H1 (cell line): ENCODE data around the gene FLOT1. TPM values are rescaled to one million over a fixed set of nuclear protein-coding genes. Genes with fewer than 3 reads are reported as not detected.

ENCODE experiments used
- GTF2F1 ChIP-seq: IDR thresholded peaks from 2 replicates; pipeline ENCODE4 v1.6.1; 2012; ENCODE audit warnings: low read depth, low read length, improper control_type of control experiment, borderline replicate concordance
- JUND ChIP-seq: IDR thresholded peaks from 2 replicates; pipeline ENCODE4 v1.6.1; 2011; ENCODE audit warnings: mild to moderate bottlenecking, improper control_type of control experiment, low read length
- SIN3A ChIP-seq, 2 experiments: IDR thresholded peaks in 1 of 2; conservative IDR thresholded peaks in 1 of 2; 2 replicates each; pipeline ENCODE4 v1.6.1; 2011 to 2012; ENCODE audit warnings: low read length in 2 of 2, improper control_type of control experiment in 1 of 2, low read depth in 1 of 2, mild to moderate bottlenecking in 1 of 2
- SIX5 ChIP-seq: IDR thresholded peaks from 2 replicates; pipeline ENCODE4 v1.6.1; 2011; ENCODE audit warnings: mild to moderate bottlenecking, low read depth, low read length
- SP4 ChIP-seq: IDR thresholded peaks from 2 replicates; pipeline ENCODE4 v1.6.1; 2012; ENCODE audit warnings: low read length, inconsistent platforms
- polyA plus RNA-seq, 7 experiments: library from polyadenylated mRNA; depleted of rRNA in 3 of 7; stranded (reverse) in 5 of 7; unstranded in 2 of 7; fragments of >200 nt in 5 of 7; fragments of 200-250 nt in 2 of 7; gene quantifications; 1 replicate in 5 of 7; 2 replicates in 1 of 7; 4 replicates in 1 of 7; pipeline versions ENCODE4 v1.2.1 to v1.2.3, GENCODE V29; 2011 to 2013; ENCODE audit warnings: missing spikeins in 2 of 7, mixed read lengths in 2 of 7
- total RNA-seq: library from RNA; stranded (reverse); fragmentation: NEBNext Ultra II Directional; extraction: Animal tissue kit (Norgen Biotek cat#: 25700); gene quantifications from 2 replicates; pipeline ENCODE4 v1.2.1, GENCODE V29; 2021
- TF ChIP-seq, protein P1 (sequence below): fragments of 300-600 bp; sonication (generic); IDR thresholded peaks from 2 replicates; pipeline ENCODE4 v1.7.1; 2012; ENCODE audit warnings: low read length, moderate library complexity, mild to moderate bottlenecking, inconsistent platforms; ENCODE audit not compliant: insufficient replicate concordance
- TF ChIP-seq, protein P2 (sequence below), 3 experiments: IDR thresholded peaks; 1 replicate in 2 of 3; 2 replicates in 1 of 3; pipeline versions ENCODE4 v1.5.1 to v1.6.1; 2011; ENCODE audit warnings: low read length in 3 of 3, mild to moderate bottlenecking in 3 of 3, inconsistent platforms in 2 of 3, low read depth in 1 of 3, moderate library complexity in 1 of 3; ENCODE audit not compliant: insufficient read depth in 1 of 3; ENCODE audit errors: control extremely low read depth in 1 of 3

Gene FLOT1
- total and polyA plus RNA-seq, 2 of the 8 experiments (the other 6 are each of a cell fraction or from before 2014, with no cell fraction given), result 87.5 to 88.1 TPM

DNA sequence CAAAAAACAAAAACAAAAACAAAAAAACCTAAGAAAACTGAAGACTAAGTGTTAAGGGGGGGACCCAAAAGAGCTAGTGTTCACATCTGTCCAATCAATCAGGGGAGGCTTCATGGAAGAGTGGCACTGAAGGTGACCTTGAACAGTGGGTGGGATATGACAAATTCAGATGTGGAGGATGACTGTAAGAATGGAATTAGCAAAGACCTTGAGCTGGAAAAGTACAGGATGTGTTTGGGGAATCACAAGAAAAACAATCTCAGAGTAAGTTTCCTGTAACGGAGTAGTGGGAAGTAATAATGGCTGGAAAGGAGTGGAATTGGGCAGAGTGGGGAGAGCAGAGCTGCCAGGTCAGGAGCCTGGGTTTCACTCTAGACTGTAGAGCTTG lies 4.8 kb upstream of the FLOT1 start (continued):
- TF ChIP-seq, protein P1, sequence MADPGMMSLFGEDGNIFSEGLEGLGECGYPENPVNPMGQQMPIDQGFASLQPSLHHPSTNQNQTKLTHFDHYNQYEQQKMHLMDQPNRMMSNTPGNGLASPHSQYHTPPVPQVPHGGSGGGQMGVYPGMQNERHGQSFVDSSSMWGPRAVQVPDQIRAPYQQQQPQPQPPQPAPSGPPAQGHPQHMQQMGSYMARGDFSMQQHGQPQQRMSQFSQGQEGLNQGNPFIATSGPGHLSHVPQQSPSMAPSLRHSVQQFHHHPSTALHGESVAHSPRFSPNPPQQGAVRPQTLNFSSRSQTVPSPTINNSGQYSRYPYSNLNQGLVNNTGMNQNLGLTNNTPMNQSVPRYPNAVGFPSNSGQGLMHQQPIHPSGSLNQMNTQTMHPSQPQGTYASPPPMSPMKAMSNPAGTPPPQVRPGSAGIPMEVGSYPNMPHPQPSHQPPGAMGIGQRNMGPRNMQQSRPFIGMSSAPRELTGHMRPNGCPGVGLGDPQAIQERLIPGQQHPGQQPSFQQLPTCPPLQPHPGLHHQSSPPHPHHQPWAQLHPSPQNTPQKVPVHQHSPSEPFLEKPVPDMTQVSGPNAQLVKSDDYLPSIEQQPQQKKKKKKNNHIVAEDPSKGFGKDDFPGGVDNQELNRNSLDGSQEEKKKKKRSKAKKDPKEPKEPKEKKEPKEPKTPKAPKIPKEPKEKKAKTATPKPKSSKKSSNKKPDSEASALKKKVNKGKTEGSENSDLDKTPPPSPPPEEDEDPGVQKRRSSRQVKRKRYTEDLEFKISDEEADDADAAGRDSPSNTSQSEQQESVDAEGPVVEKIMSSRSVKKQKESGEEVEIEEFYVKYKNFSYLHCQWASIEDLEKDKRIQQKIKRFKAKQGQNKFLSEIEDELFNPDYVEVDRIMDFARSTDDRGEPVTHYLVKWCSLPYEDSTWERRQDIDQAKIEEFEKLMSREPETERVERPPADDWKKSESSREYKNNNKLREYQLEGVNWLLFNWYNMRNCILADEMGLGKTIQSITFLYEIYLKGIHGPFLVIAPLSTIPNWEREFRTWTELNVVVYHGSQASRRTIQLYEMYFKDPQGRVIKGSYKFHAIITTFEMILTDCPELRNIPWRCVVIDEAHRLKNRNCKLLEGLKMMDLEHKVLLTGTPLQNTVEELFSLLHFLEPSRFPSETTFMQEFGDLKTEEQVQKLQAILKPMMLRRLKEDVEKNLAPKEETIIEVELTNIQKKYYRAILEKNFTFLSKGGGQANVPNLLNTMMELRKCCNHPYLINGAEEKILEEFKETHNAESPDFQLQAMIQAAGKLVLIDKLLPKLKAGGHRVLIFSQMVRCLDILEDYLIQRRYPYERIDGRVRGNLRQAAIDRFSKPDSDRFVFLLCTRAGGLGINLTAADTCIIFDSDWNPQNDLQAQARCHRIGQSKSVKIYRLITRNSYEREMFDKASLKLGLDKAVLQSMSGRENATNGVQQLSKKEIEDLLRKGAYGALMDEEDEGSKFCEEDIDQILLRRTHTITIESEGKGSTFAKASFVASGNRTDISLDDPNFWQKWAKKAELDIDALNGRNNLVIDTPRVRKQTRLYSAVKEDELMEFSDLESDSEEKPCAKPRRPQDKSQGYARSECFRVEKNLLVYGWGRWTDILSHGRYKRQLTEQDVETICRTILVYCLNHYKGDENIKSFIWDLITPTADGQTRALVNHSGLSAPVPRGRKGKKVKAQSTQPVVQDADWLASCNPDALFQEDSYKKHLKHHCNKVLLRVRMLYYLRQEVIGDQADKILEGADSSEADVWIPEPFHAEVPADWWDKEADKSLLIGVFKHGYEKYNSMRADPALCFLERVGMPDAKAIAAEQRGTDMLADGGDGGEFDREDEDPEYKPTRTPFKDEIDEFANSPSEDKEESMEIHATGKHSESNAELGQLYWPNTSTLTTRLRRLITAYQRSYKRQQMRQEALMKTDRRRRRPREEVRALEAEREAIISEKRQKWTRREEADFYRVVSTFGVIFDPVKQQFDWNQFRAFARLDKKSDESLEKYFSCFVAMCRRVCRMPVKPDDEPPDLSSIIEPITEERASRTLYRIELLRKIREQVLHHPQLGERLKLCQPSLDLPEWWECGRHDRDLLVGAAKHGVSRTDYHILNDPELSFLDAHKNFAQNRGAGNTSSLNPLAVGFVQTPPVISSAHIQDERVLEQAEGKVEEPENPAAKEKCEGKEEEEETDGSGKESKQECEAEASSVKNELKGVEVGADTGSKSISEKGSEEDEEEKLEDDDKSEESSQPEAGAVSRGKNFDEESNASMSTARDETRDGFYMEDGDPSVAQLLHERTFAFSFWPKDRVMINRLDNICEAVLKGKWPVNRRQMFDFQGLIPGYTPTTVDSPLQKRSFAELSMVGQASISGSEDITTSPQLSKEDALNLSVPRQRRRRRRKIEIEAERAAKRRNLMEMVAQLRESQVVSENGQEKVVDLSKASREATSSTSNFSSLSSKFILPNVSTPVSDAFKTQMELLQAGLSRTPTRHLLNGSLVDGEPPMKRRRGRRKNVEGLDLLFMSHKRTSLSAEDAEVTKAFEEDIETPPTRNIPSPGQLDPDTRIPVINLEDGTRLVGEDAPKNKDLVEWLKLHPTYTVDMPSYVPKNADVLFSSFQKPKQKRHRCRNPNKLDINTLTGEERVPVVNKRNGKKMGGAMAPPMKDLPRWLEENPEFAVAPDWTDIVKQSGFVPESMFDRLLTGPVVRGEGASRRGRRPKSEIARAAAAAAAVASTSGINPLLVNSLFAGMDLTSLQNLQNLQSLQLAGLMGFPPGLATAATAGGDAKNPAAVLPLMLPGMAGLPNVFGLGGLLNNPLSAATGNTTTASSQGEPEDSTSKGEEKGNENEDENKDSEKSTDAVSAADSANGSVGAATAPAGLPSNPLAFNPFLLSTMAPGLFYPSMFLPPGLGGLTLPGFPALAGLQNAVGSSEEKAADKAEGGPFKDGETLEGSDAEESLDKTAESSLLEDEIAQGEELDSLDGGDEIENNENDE, result no peak
- no peak for TF ChIP-seq GTF2F1
- TF ChIP-seq SIN3A (conservative IDR thresholded peaks at IDR 0.05 in 1 of 2, IDR thresholded peaks at IDR 0.05 in 1 of 2; ENCODE audit: low read depth in 1 of 2, low read length in 2 of 2), result no peak
- no peak for TF ChIP-seq SIX5
- TF ChIP-seq SP4, result no peak
- TF ChIP-seq, protein P2, sequence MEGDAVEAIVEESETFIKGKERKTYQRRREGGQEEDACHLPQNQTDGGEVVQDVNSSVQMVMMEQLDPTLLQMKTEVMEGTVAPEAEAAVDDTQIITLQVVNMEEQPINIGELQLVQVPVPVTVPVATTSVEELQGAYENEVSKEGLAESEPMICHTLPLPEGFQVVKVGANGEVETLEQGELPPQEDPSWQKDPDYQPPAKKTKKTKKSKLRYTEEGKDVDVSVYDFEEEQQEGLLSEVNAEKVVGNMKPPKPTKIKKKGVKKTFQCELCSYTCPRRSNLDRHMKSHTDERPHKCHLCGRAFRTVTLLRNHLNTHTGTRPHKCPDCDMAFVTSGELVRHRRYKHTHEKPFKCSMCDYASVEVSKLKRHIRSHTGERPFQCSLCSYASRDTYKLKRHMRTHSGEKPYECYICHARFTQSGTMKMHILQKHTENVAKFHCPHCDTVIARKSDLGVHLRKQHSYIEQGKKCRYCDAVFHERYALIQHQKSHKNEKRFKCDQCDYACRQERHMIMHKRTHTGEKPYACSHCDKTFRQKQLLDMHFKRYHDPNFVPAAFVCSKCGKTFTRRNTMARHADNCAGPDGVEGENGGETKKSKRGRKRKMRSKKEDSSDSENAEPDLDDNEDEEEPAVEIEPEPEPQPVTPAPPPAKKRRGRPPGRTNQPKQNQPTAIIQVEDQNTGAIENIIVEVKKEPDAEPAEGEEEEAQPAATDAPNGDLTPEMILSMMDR (IDR thresholded peaks at IDR 0.05; ENCODE audit: control extremely low read depth in 1 of 3, insufficient read depth in 1 of 3, low read depth in 1 of 3, low read length in 3 of 3), result no peak
- TF ChIP-seq JUND, result no peak
